ENCODE data around the gene KLC1. TPM values are rescaled to one million over a fixed set of nuclear protein-coding genes. Genes with fewer than 3 reads are reported as not detected.
A peak's percentile ranks its signal among the peaks of the same experiment; 100 is the strongest.

Gene KLC1
- total and polyA plus RNA-seq, 5 donors from 2014 or later: 51.9 to 217 (median 65.4) TPM

- H3K4me1 Mint-ChIP-seq: no peaks in the 10 kb centered on the region
- no peaks in the 10 kb centered on the region for H3K9me3 Mint-ChIP-seq
- peak in 2 of 3 donors; percentile 29 to 48 for DNase-seq
- no peaks in the 10 kb centered on the region for H3K27me3 Mint-ChIP-seq
- peaks cover 91% of the 10 kb centered on the region for H3K36me3 ChIP-seq (ENCODE audit: control insufficient read depth, insufficient read depth, low read length)
- H3K9me3 ChIP-seq (ENCODE audit: control insufficient read depth in 2 of 2, low read length in 2 of 2): no peaks in the 10 kb centered on the region
- no peaks in the 10 kb centered on the region for H3K4me1 ChIP-seq (ENCODE audit: control insufficient read depth, insufficient read depth, low read length, poor library complexity, severe bottlenecking)
- H3K27ac Mint-ChIP-seq: peak overlapping the region in 1 of 3 donors; percentile 8
- no peak overlapping the region for H3K27ac ChIP-seq (ENCODE audit: insufficient read depth, low read length, poor library complexity, severe bottlenecking)
- peak; percentile 65 to 79 for ATAC-seq (ENCODE audit: low read depth in 2 of 2)
- peaks cover 45% of the 10 kb centered on the region for H3K36me3 Mint-ChIP-seq
- H3K4me3 Mint-ChIP-seq: no peak overlapping the region
- no peaks in the 10 kb centered on the region for H3K27me3 ChIP-seq (ENCODE audit: control insufficient read depth, insufficient read depth, low read length)
- no peak overlapping the region for H3K4me3 ChIP-seq (ENCODE audit: low read depth, low read length)
Measured at GRCh38 chr14:103679351-103679750, 50.3 kb downstream of the KLC1 start.

GRCh38 chr14:103680491-103681231, 51.6 kb downstream of the KLC1 start:
- ATAC-seq (ENCODE audit: low read depth in 2 of 2) (no peak), DNase-seq (no peak)
- no peak overlapping the region for H3K4me3 ChIP-seq (ENCODE audit: low read depth, low read length)
- H3K4me3 Mint-ChIP-seq: no peak overlapping the region
- no peak overlapping the region for H3K27ac Mint-ChIP-seq
- H3K4me1 Mint-ChIP-seq: no peaks in the 10 kb centered on the region
- no peaks in the 10 kb centered on the region for H3K9me3 ChIP-seq (ENCODE audit: control insufficient read depth in 2 of 2, low read length in 2 of 2)
- peaks cover 43% of the 10 kb centered on the region for H3K36me3 Mint-ChIP-seq
- H3K27me3 Mint-ChIP-seq: no peaks in the 10 kb centered on the region
- H3K27ac ChIP-seq (ENCODE audit: insufficient read depth, low read length, poor library complexity, severe bottlenecking): no peak overlapping the region
- H3K36me3 ChIP-seq (ENCODE audit: control insufficient read depth, insufficient read depth, low read length): peaks cover 92% of the 10 kb centered on the region
- H3K27me3 ChIP-seq (ENCODE audit: control insufficient read depth, insufficient read depth, low read length): no peaks in the 10 kb centered on the region
- H3K4me1 ChIP-seq (ENCODE audit: control insufficient read depth, insufficient read depth, low read length, poor library complexity, severe bottlenecking): no peaks in the 10 kb centered on the region
- no peaks in the 10 kb centered on the region for H3K9me3 Mint-ChIP-seq

GRCh38 chr14:103683139-103683538, 54.1 kb downstream of the KLC1 start:
- Mint-ChIP-seq H3K9me3 (no peaks in the 10 kb centered on the region), H3K4me3 (no peak overlapping the region), H3K27me3 (no peaks in the 10 kb centered on the region), H3K4me1 (no peaks in the 10 kb centered on the region), H3K27ac (no peak overlapping the region), H3K36me3 (peaks cover 37% of the 10 kb centered on the region)
- no peaks in the 10 kb centered on the region for H3K27me3 ChIP-seq (ENCODE audit: control insufficient read depth, insufficient read depth, low read length)
- H3K27ac ChIP-seq (ENCODE audit: insufficient read depth, low read length, poor library complexity, severe bottlenecking): no peak overlapping the region
- H3K36me3 ChIP-seq (ENCODE audit: control insufficient read depth, insufficient read depth, low read length): peaks cover 93% of the 10 kb centered on the region
- no peaks in the 10 kb centered on the region for H3K9me3 ChIP-seq (ENCODE audit: control insufficient read depth in 2 of 2, low read length in 2 of 2)
- ATAC-seq (ENCODE audit: low read depth in 2 of 2) (no peak), DNase-seq (no peak)
- H3K4me1 ChIP-seq (ENCODE audit: control insufficient read depth, insufficient read depth, low read length, poor library complexity, severe bottlenecking): no peaks in the 10 kb centered on the region
- H3K4me3 ChIP-seq (ENCODE audit: low read depth, low read length): no peak overlapping the region

- H3K36me3 Mint-ChIP-seq: peaks cover 30% of the 10 kb centered on the region
- H3K4me1 ChIP-seq (ENCODE audit: control insufficient read depth, insufficient read depth, low read length, poor library complexity, severe bottlenecking): no peaks in the 10 kb centered on the region
- no peaks in the 10 kb centered on the region for H3K27me3 Mint-ChIP-seq
- no peaks in the 10 kb centered on the region for H3K9me3 ChIP-seq (ENCODE audit: control insufficient read depth in 2 of 2, low read length in 2 of 2)
- no peaks in the 10 kb centered on the region for H3K9me3 Mint-ChIP-seq
- H3K27ac ChIP-seq (ENCODE audit: insufficient read depth, low read length, poor library complexity, severe bottlenecking): no peak overlapping the region
- no peaks in the 10 kb centered on the region for H3K27me3 ChIP-seq (ENCODE audit: control insufficient read depth, insufficient read depth, low read length)
- no peak for DNase-seq
- H3K4me3 Mint-ChIP-seq: no peak overlapping the region
- H3K4me3 ChIP-seq (ENCODE audit: low read depth, low read length): no peak overlapping the region
- ATAC-seq (ENCODE audit: low read depth in 2 of 2): no peak
- peaks cover 0 to 2% (median under 1%) of the 10 kb centered on the region in 4 donors for H3K4me1 Mint-ChIP-seq
- H3K36me3 ChIP-seq (ENCODE audit: control insufficient read depth, insufficient read depth, low read length): peaks cover 93% of the 10 kb centered on the region
- H3K27ac Mint-ChIP-seq: no peak overlapping the region
Measured at GRCh38 chr14:103684471-103684870, 55.5 kb downstream of the KLC1 start.

GRCh38 chr14:103684871-103685270, 55.9 kb downstream of the KLC1 start:
- Mint-ChIP-seq H3K36me3 (peaks cover 29% of the 10 kb centered on the region), H3K27ac (no peak overlapping the region), H3K9me3 (no peaks in the 10 kb centered on the region), H3K4me3 (no peak overlapping the region), H3K27me3 (no peaks in the 10 kb centered on the region), H3K4me1 (peaks cover 0 to 4% (median 2%) of the 10 kb centered on the region in 4 donors)
- no peak overlapping the region for H3K4me3 ChIP-seq (ENCODE audit: low read depth, low read length)
- peaks cover 91% of the 10 kb centered on the region for H3K36me3 ChIP-seq (ENCODE audit: control insufficient read depth, insufficient read depth, low read length)
- no peak overlapping the region for H3K27ac ChIP-seq (ENCODE audit: insufficient read depth, low read length, poor library complexity, severe bottlenecking)
- no peaks in the 10 kb centered on the region for H3K9me3 ChIP-seq (ENCODE audit: control insufficient read depth in 2 of 2, low read length in 2 of 2)
- DNase-seq: no peak
- no peaks in the 10 kb centered on the region for H3K4me1 ChIP-seq (ENCODE audit: control insufficient read depth, insufficient read depth, low read length, poor library complexity, severe bottlenecking)
- H3K27me3 ChIP-seq (ENCODE audit: control insufficient read depth, insufficient read depth, low read length): no peaks in the 10 kb centered on the region
- ATAC-seq (ENCODE audit: low read depth in 2 of 2): no peak

GRCh38 chr14:103685276-103686211, 56.5 kb downstream of the KLC1 start:
- no peak overlapping the region for H3K27ac ChIP-seq (ENCODE audit: insufficient read depth, low read length, poor library complexity, severe bottlenecking)
- no peak overlapping the region for H3K4me3 ChIP-seq (ENCODE audit: low read depth, low read length)
- H3K27ac Mint-ChIP-seq: no peak overlapping the region
- no peaks in the 10 kb centered on the region for H3K27me3 Mint-ChIP-seq
- H3K36me3 Mint-ChIP-seq: peaks cover 28% of the 10 kb centered on the region
- H3K4me1 ChIP-seq (ENCODE audit: control insufficient read depth, insufficient read depth, low read length, poor library complexity, severe bottlenecking): no peaks in the 10 kb centered on the region
- DNase-seq: no peak
- ATAC-seq (ENCODE audit: low read depth in 2 of 2): no peak
- peaks cover 87% of the 10 kb centered on the region for H3K36me3 ChIP-seq (ENCODE audit: control insufficient read depth, insufficient read depth, low read length)
- H3K4me3 Mint-ChIP-seq: no peak overlapping the region
- H3K27me3 ChIP-seq (ENCODE audit: control insufficient read depth, insufficient read depth, low read length): no peaks in the 10 kb centered on the region
- peaks cover 0 to 4% (median 3%) of the 10 kb centered on the region in 4 donors for H3K4me1 Mint-ChIP-seq
- no peaks in the 10 kb centered on the region for H3K9me3 ChIP-seq (ENCODE audit: control insufficient read depth in 2 of 2, low read length in 2 of 2)
- H3K9me3 Mint-ChIP-seq: no peaks in the 10 kb centered on the region

GRCh38 chr14:103686831-103687485, 57.9 kb downstream of the KLC1 start:
- Histone ChIP-seq H3K9me3 (ENCODE audit: control insufficient read depth in 2 of 2, low read length in 2 of 2) (no peaks in the 10 kb centered on the region), H3K27me3 (ENCODE audit: control insufficient read depth, insufficient read depth, low read length) (no peaks in the 10 kb centered on the region), H3K4me3 (ENCODE audit: low read depth, low read length) (no peak overlapping the region), H3K4me1 (ENCODE audit: control insufficient read depth, insufficient read depth, low read length, poor library complexity, severe bottlenecking) (no peaks in the 10 kb centered on the region), H3K27ac (ENCODE audit: insufficient read depth, low read length, poor library complexity, severe bottlenecking) (no peak overlapping the region), H3K36me3 (ENCODE audit: control insufficient read depth, insufficient read depth, low read length) (peaks cover 83% of the 10 kb centered on the region)
- peaks cover 0 to 4% (median 3%) of the 10 kb centered on the region in 4 donors for H3K4me1 Mint-ChIP-seq
- no peak overlapping the region for H3K4me3 Mint-ChIP-seq
- no peak overlapping the region for H3K27ac Mint-ChIP-seq
- ATAC-seq (ENCODE audit: low read depth in 2 of 2) (no peak), DNase-seq (no peak)
- H3K9me3 Mint-ChIP-seq: no peaks in the 10 kb centered on the region
- H3K36me3 Mint-ChIP-seq: peaks cover 20% of the 10 kb centered on the region
- H3K27me3 Mint-ChIP-seq: no peaks in the 10 kb centered on the region
